OCI-LY7 (cell line): Measurements from ENCODE around the gene SMIM44. TPM values are rescaled to one million over a fixed set of nuclear protein-coding genes. Genes with fewer than 3 reads are reported as not detected.
A peak's percentile ranks its signal among the peaks of the same experiment; 100 is the strongest.

Source experiments
- BruUV-seq: library from RNA; stranded (reverse); fragments of 400-500 nt; replicated peaks from 2 replicates; lab custom pipeline; 2021; lab: Mats Ljungman, UMichigan
- CTCF ChIA-PET: fragments of 300-600 bp; sonication (Branson Sonifier 250); formaldehyde crosslinking; loops from one replicate; lab custom pipeline; 2022; ENCODE audit warnings: antibody characterized with exemption; ENCODE audit not compliant: unreplicated experiment; lab: Charles Lee
- POLR2A ChIA-PET: fragments of 300-600 bp; sonication (Branson Sonifier 250); formaldehyde crosslinking; loops from one replicate; lab custom pipeline; 2022; ENCODE audit warnings: antibody characterized with exemption; lab: Charles Lee
- DNase-seq: peaks from one replicate; pipeline ENCODE4 v3.0.0-alpha.2; 2015; ENCODE audit warnings: low spot score
- H2AFZ ChIP-seq: fragments of 200-600 bp; sonication (generic), shearing (Covaris generic); 2 replicates; pipeline ENCODE4 v1.6.1; 2014; ENCODE audit warnings: mild to moderate bottlenecking, antibody characterized with exemption, low read length, moderate library complexity
- H3K27ac ChIP-seq: fragments of 200-600 bp; sonication (generic); 2 replicates; pipeline ENCODE4 v1.5.1; 2014; ENCODE audit warnings: mixed run types, low read depth, mild to moderate bottlenecking, moderate library complexity, low read length, inconsistent platforms; ENCODE audit not compliant: poor library complexity, severe bottlenecking
- H3K36me3 ChIP-seq: fragments of 200-600 bp; sonication (generic); 2 replicates; pipeline ENCODE4 v1.6.1; 2014; ENCODE audit warnings: mild to moderate bottlenecking, antibody characterized with exemption, low read length, moderate library complexity, mixed read lengths; ENCODE audit not compliant: insufficient read depth
- H3K4me1 ChIP-seq: fragments of 200-600 bp; sonication (generic); 2 replicates; pipeline ENCODE4 v1.5.1; 2014; ENCODE audit warnings: mild to moderate bottlenecking, low read length; ENCODE audit not compliant: insufficient read depth, poor library complexity, severe bottlenecking
- H3K4me2 ChIP-seq: fragments of 200-600 bp; sonication (generic); 2 replicates; pipeline ENCODE4 v1.6.1; 2014; ENCODE audit warnings: mild to moderate bottlenecking, low read length
- H3K4me3 ChIP-seq: fragments of 200-600 bp; sonication (generic); 2 replicates; pipeline ENCODE4 v1.5.1; 2014; ENCODE audit warnings: mild to moderate bottlenecking, low read depth, low read length; ENCODE audit not compliant: poor library complexity, severe bottlenecking
- H3K79me2 ChIP-seq: fragments of 200-600 bp; sonication (generic); 2 replicates; pipeline ENCODE4 v1.6.1; 2016; ENCODE audit warnings: low read depth, mild to moderate bottlenecking, low read length, moderate library complexity, mixed read lengths; ENCODE audit not compliant: insufficient read depth
- H3K9me2 ChIP-seq: fragments of 200-600 bp; sonication (generic); 2 replicates; pipeline ENCODE4 v1.6.1; 2016; ENCODE audit warnings: mild to moderate bottlenecking, low read length, mixed read lengths; ENCODE audit not compliant: insufficient read depth
- H3K9me3 ChIP-seq: fragments of 200-600 bp; sonication (generic); 2 replicates; pipeline ENCODE4 v1.6.1; 2014; ENCODE audit warnings: mild to moderate bottlenecking, mixed run types, low read length, mixed read lengths
- H4K20me1 ChIP-seq: fragments of 200-600 bp; sonication (generic); 2 replicates; pipeline ENCODE4 v1.6.1; 2014; ENCODE audit warnings: mild to moderate bottlenecking, antibody characterized with exemption, low read length, moderate library complexity, mixed read lengths; ENCODE audit not compliant: insufficient read depth
- EZH2phosphoT487 ChIP-seq: fragments of 200-600 bp; sonication (generic); IDR thresholded peaks from 2 replicates; pipeline ENCODE4 v1.6.1; 2018; ENCODE audit warnings: low read depth, borderline replicate concordance, mild to moderate bottlenecking, mixed run types, antibody characterized with exemption, low read length, moderate library complexity, mixed read lengths
- intact Hi-C: fragments of 100-400 bp; cut with micrococcal nuclease; formaldehyde crosslinking; loops from one replicate; pipeline ENCODE4 v1.10.0; 2022; ENCODE audit not compliant: unreplicated experiment
- total RNA-seq, 2 experiments: library from RNA; depleted of rRNA in 1 of 2; stranded (reverse); fragments of >200 nt in 1 of 2; shearing (Covaris generic) in 1 of 2; gene quantifications; 2 replicates each; pipeline ENCODE4 v1.2.3, GENCODE V29; 2014 to 2022
- TF ChIP-seq, protein P1 (sequence below): fragments of 200-600 bp; sonication (generic); conservative IDR thresholded peaks from 2 replicates; pipeline ENCODE4 v1.5.1; 2014; ENCODE audit warnings: mild to moderate bottlenecking, antibody characterized with exemption, low read length, moderate library complexity, mixed read lengths

The SMIM44 gene
- total RNA-seq, 2 experiments from 2014 or later = not detected

DNA sequence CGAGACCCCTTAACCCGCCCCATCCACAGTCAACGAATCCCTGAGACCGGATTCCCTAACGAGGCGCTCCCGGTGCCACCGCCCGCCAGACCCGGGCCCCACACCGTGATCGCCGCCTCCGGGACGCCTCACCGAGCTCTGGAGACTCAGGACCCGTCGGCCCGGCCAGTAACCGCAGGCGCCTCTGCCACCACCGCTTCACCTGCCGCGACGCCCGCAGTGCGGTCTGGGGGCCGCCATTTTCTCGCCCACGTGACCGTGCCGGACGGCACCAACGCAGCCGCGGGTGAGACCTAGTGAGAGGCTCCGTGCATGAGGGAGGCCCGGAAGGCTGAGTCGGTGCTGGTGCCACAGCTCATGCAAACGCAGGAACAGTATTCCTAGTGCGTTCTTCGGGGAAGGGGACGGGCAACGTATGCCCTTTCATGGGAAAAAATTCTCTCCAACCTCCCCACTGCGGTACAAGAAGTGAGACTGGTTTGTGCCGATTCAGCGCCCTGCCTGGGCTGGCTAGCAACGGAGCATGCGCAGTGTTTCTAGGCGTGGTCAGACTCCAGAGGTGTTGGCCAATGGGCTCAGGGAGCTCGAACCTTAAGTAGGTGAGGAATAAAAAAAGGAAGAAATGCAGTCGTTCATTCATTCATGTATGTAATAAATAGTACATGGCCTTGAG, 17.3 kb upstream of the SMIM44 start, which contains the start of gene DOHH:
TSS of gene DOHH (minus strand) at position 246 of the 673 bp plus-strand sequence. CDS start 3,860 bp downstream, outside the sequence.
- Histone ChIP-seq H3K36me3 (peaks cover 19% of the 10 kb centered on the region), H3K4me1 (peaks cover 28% of the 10 kb centered on the region), H3K9me2 (no peaks in the 10 kb centered on the region), H3K9me3 (no peaks in the 10 kb centered on the region), H3K4me2 (peak within 1 kb of the TSS; percentile 89), H2AFZ (peak within 1 kb of the TSS; percentile 85; the same call in 1 of the 2 replicates), H3K79me2 (peaks cover 20% of the 10 kb centered on the region), H3K27ac (peak within 1 kb of the TSS; percentile 49), H3K4me3 (peak within 1 kb of the TSS; percentile 97), H4K20me1 (no peaks in the 10 kb centered on the region)
- peak; percentile 98 for DNase-seq
- CTCF ChIA-PET = no interaction called here
- intact Hi-C loops = no loop called here
- TF ChIP-seq, protein P1, sequence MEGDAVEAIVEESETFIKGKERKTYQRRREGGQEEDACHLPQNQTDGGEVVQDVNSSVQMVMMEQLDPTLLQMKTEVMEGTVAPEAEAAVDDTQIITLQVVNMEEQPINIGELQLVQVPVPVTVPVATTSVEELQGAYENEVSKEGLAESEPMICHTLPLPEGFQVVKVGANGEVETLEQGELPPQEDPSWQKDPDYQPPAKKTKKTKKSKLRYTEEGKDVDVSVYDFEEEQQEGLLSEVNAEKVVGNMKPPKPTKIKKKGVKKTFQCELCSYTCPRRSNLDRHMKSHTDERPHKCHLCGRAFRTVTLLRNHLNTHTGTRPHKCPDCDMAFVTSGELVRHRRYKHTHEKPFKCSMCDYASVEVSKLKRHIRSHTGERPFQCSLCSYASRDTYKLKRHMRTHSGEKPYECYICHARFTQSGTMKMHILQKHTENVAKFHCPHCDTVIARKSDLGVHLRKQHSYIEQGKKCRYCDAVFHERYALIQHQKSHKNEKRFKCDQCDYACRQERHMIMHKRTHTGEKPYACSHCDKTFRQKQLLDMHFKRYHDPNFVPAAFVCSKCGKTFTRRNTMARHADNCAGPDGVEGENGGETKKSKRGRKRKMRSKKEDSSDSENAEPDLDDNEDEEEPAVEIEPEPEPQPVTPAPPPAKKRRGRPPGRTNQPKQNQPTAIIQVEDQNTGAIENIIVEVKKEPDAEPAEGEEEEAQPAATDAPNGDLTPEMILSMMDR = no peak
- TF ChIP-seq EZH2phosphoT487 = no peak
- POLR2A ChIA-PET = interaction anchor here (0.6 to 0.8 kb wide), 2 partner anchors 21 to 1164 kb away, joined by 3 to 4 read pairs; no protein-coding TSS in a partner anchor
- no TSS peak for BruUV-seq

DNA sequence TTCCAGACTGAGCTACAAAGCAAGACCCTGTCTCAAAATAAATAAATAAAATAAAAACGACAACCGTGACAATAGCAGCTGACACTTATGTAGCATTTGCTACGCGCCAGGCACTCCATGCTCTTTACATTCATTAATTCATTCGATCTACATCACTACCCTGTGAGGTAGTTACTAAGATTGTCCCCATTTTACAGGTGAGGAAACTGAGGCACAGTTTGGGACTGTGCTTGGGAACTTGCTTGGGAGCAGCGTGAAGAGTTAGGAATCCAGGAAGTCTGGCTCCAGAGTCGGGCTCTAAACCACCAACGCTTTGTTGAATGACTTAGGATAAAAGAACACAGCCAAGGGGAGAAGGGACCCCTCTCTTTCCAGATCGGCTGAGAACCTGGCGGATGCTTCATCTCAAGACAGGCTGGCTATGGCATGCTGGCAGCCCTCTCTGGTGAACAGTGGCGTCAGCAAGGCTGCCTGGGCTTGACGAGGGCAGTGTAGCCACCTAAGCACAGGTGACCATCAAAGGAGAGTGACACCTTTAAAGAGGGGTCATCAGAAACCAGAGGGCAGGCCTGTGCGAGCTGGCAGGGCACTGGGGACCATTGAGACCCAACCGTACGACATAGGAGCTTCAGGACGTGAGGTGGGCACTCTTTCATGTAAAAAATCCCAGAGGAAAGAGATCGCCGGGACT, 16.6 kb upstream of the SMIM44 start:
- H3K79me2 ChIP-seq = peaks cover 20% of the 10 kb centered on the region
- H4K20me1 ChIP-seq = no peaks in the 10 kb centered on the region
- peak overlapping the region; percentile 97 for H3K4me3 ChIP-seq
- H3K9me2 ChIP-seq = no peaks in the 10 kb centered on the region
- CTCF ChIA-PET = no interaction called here
- H3K4me2 ChIP-seq = peak overlapping the region; percentile 89
- TF ChIP-seq, protein P1 = no peak
- no peak for TF ChIP-seq EZH2phosphoT487
- peak overlapping the region; percentile 49 for H3K27ac ChIP-seq
- POLR2A ChIA-PET = no interaction called here
- TSS peak; percentile 78 for BruUV-seq
- intact Hi-C loops = no loop called here
- H3K4me1 ChIP-seq = peaks cover 22% of the 10 kb centered on the region
- DNase-seq = no peak
- no peaks in the 10 kb centered on the region for H3K9me3 ChIP-seq
- H3K36me3 ChIP-seq = peaks cover 25% of the 10 kb centered on the region
- peak overlapping the region; percentile 85; the same call in 1 of the 2 replicates for H2AFZ ChIP-seq
